ENCODE measurements around the gene PALS1.

GRCh38 chr14:67228325-67228984 is 12.8 kb upstream of the PALS1 start:
- TF ChIP-seq, protein P1, sequence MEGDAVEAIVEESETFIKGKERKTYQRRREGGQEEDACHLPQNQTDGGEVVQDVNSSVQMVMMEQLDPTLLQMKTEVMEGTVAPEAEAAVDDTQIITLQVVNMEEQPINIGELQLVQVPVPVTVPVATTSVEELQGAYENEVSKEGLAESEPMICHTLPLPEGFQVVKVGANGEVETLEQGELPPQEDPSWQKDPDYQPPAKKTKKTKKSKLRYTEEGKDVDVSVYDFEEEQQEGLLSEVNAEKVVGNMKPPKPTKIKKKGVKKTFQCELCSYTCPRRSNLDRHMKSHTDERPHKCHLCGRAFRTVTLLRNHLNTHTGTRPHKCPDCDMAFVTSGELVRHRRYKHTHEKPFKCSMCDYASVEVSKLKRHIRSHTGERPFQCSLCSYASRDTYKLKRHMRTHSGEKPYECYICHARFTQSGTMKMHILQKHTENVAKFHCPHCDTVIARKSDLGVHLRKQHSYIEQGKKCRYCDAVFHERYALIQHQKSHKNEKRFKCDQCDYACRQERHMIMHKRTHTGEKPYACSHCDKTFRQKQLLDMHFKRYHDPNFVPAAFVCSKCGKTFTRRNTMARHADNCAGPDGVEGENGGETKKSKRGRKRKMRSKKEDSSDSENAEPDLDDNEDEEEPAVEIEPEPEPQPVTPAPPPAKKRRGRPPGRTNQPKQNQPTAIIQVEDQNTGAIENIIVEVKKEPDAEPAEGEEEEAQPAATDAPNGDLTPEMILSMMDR (IDR thresholded peaks at IDR 0.05; ENCODE audit: low read depth, low read length, poor library complexity, severe bottlenecking): no peak
- no peak for TF ChIP-seq EZH2phosphoT487 (IDR thresholded peaks at IDR 0.05; ENCODE audit: borderline replicate concordance, low read length)
